Upper lobe of left lung (tissue), 6 donors: ENCODE measurements around the gene KAZN. TPM values are rescaled to one million over a fixed set of nuclear protein-coding genes. Genes with fewer than 3 reads are reported as not detected.

Experiments
- ATAC-seq, 2 donors: fragments of 200-7000 bp; cut with Tn5 transposase; one replicate each; pipeline ENCODE4 v1.9.1; 2022; ENCODE audit warnings: mild to moderate bottlenecking in 2 of 2, moderate library complexity in 2 of 2; ENCODE audit not compliant: low FRiP score in 2 of 2
- DNase-seq, 2 donors: peaks; one replicate each; pipeline ENCODE4 v3.0.0-alpha.2; 2019 to 2020
- H3K27ac ChIP-seq, 4 donors: fragments of 200-600 bp; sonication (generic); one replicate each; pipeline ENCODE4 v1.5.1; 2016 to 2019
- H3K27me3 ChIP-seq, 4 donors: fragments of 200-600 bp; sonication (generic); one replicate each; pipeline ENCODE4 v1.5.1; 2017 to 2019
- H3K36me3 ChIP-seq, 4 donors: fragments of 200-600 bp; sonication (generic); one replicate each; pipeline ENCODE4 v1.5.1; 2016 to 2019
- H3K4me1 ChIP-seq, 4 donors: fragments of 200-600 bp; sonication (generic); one replicate each; pipeline ENCODE4 v1.5.1; 2018 to 2019
- H3K4me3 ChIP-seq, 4 donors: fragments of 200-600 bp; sonication (generic); one replicate each; pipeline ENCODE4 v1.5.1; 2017 to 2019; ENCODE audit warnings: mild to moderate bottlenecking in 2 of 4, moderate library complexity in 1 of 4
- H3K9me3 ChIP-seq, 4 donors: fragments of 200-600 bp; sonication (generic); one replicate each; pipeline ENCODE4 v1.5.1; 2018 to 2019
- EP300 ChIP-seq, 4 donors: sonication (generic); formaldehyde crosslinking; IDR thresholded peaks; one replicate each; pipeline ENCODE4 v1.5.1; 2017; ENCODE audit warnings: antibody characterized with exemption in 4 of 4, control low read depth in 2 of 4
- POLR2A ChIP-seq, 4 donors: fragments of 450-650 bp; IDR thresholded peaks; one replicate each; pipeline ENCODE4 v1.5.1; 2016 to 2017; ENCODE audit warnings: antibody characterized with exemption in 4 of 4, mild to moderate bottlenecking in 2 of 4
- POLR2AphosphoS5 ChIP-seq, 2 donors: sonication (generic); formaldehyde crosslinking; IDR thresholded peaks; one replicate each; pipeline ENCODE4 v1.5.1; 2017; ENCODE audit warnings: antibody characterized with exemption in 2 of 2
- WGBS, 2 donors: methylation state at CpG; one replicate each; pipeline ENCODE4 v1.1.5; 2017 to 2018; 5-methylcytosine and 5-hydroxymethylcytosine counted together
- total RNA-seq, 6 donors: library from RNA; depleted of rRNA in 4 of 6; stranded (reverse); fragments of >200 nt in 4 of 6; gene quantifications; one replicate each; pipeline versions ENCODE4 v1.1.0 to v1.2.1, GENCODE V29; 2016 to 2021
- TF ChIP-seq, protein P1 (sequence below), 6 experiments: fragments of 450-650 bp in 4 of 6; fragments of 200-600 bp in 2 of 6; sonication (generic) in 2 of 6; IDR thresholded peaks; one replicate each; pipeline ENCODE4 v1.5.1; 2016 to 2019; ENCODE audit warnings: antibody characterized with exemption in 6 of 6
- donor health status: DM: no; HTN: no; CAD: no; lungs with moderate emphysema.
- donor health status: DM: no; HTN: yes; CAD: no; lungs with severe emphysema.

Gene KAZN
- total RNA-seq, 6 donors from 2014 or later: 11.5 to 30.0 (median 17.6) TPM

DNA sequence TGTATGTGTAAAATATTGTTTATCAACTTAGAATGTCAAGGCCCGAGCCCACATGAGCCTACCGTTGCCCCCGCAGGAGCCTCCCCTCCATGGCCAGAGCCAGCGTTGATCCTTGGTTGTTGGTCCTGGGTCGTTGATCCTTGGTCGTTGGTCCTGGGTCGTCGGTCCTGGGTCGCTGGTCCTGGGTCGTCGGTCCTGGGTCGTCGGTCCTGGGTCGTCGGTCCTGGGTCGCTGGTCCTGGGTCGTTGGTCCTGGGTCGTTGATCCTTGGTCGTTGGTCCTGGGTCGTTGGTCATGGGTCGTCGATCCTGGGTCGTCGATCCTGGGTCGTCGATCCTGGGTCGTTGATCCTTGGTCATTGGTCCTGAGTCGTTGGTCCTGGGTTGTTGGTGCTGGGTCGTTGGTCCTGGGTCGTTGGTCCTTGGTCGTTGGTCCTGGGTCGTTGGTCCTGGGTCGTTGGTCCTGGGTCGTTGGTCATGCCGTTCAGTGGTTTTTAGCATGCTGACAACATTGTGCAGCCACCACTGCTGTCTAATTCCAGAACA, 450.0 kb downstream of the KAZN start:
- ATAC-seq (no peak), DNase-seq (no peak)
- no peak for TF ChIP-seq POLR2AphosphoS5 (IDR thresholded peaks at IDR 0.05)
- TF ChIP-seq POLR2A (IDR thresholded peaks at IDR 0.05): no peak
- no peak for TF ChIP-seq EP300 (IDR thresholded peaks at IDR 0.05)
- TF ChIP-seq, protein P1, sequence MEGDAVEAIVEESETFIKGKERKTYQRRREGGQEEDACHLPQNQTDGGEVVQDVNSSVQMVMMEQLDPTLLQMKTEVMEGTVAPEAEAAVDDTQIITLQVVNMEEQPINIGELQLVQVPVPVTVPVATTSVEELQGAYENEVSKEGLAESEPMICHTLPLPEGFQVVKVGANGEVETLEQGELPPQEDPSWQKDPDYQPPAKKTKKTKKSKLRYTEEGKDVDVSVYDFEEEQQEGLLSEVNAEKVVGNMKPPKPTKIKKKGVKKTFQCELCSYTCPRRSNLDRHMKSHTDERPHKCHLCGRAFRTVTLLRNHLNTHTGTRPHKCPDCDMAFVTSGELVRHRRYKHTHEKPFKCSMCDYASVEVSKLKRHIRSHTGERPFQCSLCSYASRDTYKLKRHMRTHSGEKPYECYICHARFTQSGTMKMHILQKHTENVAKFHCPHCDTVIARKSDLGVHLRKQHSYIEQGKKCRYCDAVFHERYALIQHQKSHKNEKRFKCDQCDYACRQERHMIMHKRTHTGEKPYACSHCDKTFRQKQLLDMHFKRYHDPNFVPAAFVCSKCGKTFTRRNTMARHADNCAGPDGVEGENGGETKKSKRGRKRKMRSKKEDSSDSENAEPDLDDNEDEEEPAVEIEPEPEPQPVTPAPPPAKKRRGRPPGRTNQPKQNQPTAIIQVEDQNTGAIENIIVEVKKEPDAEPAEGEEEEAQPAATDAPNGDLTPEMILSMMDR (IDR thresholded peaks at IDR 0.05): no peak

DNA sequence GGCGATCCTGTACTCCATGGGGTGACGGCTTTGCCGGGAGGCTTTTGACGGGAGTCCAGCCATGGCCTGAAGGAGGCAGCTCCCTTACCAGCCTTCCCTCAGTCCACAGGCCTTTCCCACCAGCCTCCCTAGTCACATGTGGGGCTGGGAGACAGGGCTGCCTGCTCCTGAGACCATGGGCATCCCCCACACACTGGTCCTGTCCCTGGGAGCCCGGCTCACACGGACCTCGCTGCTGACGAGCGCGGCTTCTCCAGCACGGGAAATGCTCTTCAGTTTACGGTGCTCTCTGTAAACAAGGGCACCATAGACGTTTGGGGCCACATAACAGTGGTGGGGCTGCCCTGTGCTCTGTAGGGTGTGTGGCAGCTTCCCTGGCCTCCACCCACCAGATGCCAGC, 450.6 kb downstream of the KAZN start:
- DNase-seq (no peak), ATAC-seq (no peak)
- Histone ChIP-seq H3K4me1 (peaks cover 0 to 3% (median 0%) of the 10 kb centered on the region in 4 donors), H3K27me3 (no peaks in the 10 kb centered on the region), H3K27ac (no peak overlapping the region), H3K4me3 (no peak overlapping the region), H3K36me3 (peaks cover 0 to 8% (median 0%) of the 10 kb centered on the region in 4 donors), H3K9me3 (no peaks in the 10 kb centered on the region)
- TF ChIP-seq POLR2AphosphoS5 (IDR thresholded peaks at IDR 0.05): no peak
- no peak for TF ChIP-seq POLR2A (IDR thresholded peaks at IDR 0.05)
- TF ChIP-seq, protein P1 (IDR thresholded peaks at IDR 0.05): no peak
- TF ChIP-seq EP300 (IDR thresholded peaks at IDR 0.05): no peak
- 86 to 100% methylated on average over 1 to 10 of the region's 13 CpGs for WGBS, 2 donors

More for the DNA sequence above, 450.0 kb downstream of the KAZN start:
- Histone ChIP-seq H3K36me3 (peaks cover 0 to 11% (median 0%) of the 10 kb centered on the region in 4 donors), H3K27ac (no peak overlapping the region), H3K4me1 (peaks cover 0 to 3% (median 0%) of the 10 kb centered on the region in 4 donors), H3K9me3 (no peaks in the 10 kb centered on the region), H3K27me3 (no peaks in the 10 kb centered on the region), H3K4me3 (no peak overlapping the region)
- 87 to 89% methylated on average over 35 of the region's 35 CpGs for WGBS, 2 donors

DNA sequence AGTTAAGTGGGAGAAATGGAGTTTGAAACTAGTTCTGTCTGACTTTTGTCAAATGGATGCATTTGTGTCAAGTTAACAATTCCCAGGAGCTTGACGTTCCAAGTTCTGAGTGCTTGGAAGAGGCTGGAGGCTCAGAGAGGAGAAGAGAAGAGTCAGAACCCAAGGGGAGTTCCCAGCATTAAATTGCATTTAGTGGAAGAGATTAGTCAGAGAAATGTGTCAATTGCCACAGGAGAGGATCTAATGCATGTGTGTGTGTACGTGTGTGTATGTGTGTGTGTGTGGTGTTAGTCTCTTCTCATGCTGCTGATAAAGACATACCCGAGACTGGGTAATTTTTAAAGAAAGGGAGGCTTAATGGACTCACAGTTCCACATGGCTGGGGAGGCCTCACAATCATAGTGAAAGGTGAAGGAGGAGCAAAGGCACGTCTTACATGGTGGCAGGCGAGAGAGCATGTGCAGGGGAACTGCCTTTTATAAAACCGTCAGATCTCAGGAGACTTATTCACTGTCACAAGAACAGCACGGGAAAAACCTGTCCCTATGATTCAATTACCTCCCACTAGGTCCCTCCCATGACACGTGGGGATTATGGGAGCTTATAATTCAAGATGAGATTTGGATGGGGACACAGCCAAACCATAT, 453.5 kb downstream of the KAZN start:
- no peak for TF ChIP-seq POLR2A (IDR thresholded peaks at IDR 0.05)
- TF ChIP-seq, protein P1 (IDR thresholded peaks at IDR 0.05): no peak
- TF ChIP-seq EP300 (IDR thresholded peaks at IDR 0.05): no peak
- TF ChIP-seq POLR2AphosphoS5 (IDR thresholded peaks at IDR 0.05): no peak
- Histone ChIP-seq H3K36me3 (peaks cover 0 to 16% (median 4%) of the 10 kb centered on the region in 4 donors), H3K27ac (no peak overlapping the region), H3K4me1 (no peaks in the 10 kb centered on the region), H3K27me3 (no peaks in the 10 kb centered on the region), H3K4me3 (no peak overlapping the region), H3K9me3 (no peaks in the 10 kb centered on the region)
- DNase-seq (no peak), ATAC-seq (no peak)
- 84 to 88% methylated on average over 8 of the region's 8 CpGs for WGBS, 2 donors

DNA sequence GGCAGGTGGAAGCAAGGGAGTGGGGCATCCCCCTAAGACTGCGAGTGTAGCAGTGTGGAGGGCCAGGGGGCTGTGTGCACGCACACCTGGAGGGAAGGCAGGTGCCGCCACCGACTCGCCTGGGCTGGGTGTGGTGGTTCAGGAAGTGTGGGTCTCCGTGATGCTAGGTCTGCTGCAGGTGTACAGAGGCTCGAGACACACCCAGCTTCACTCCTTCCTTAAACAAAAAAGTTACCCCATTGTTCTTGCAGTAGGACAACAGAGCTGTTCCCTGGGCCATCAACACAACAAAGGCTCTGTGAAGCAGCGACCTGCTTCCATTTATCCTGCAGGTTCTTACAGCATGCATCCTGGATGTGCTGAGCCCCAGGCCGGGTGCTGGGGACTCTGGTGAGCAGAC, 454.7 kb downstream of the KAZN start:
- WGBS, 2 donors: 92 to 94% methylated on average over 8 to 9 of the region's 9 CpGs
- H3K27me3 ChIP-seq: no peaks in the 10 kb centered on the region
- no peak overlapping the region for H3K27ac ChIP-seq
- no peak for ATAC-seq
- no peaks in the 10 kb centered on the region for H3K4me1 ChIP-seq
- no peak for TF ChIP-seq POLR2AphosphoS5 (IDR thresholded peaks at IDR 0.05)
- H3K36me3 ChIP-seq: peaks cover 0 to 28% (median 10%) of the 10 kb centered on the region in 4 donors
- DNase-seq: no peak
- no peaks in the 10 kb centered on the region for H3K9me3 ChIP-seq
- H3K4me3 ChIP-seq: no peak overlapping the region

DNA sequence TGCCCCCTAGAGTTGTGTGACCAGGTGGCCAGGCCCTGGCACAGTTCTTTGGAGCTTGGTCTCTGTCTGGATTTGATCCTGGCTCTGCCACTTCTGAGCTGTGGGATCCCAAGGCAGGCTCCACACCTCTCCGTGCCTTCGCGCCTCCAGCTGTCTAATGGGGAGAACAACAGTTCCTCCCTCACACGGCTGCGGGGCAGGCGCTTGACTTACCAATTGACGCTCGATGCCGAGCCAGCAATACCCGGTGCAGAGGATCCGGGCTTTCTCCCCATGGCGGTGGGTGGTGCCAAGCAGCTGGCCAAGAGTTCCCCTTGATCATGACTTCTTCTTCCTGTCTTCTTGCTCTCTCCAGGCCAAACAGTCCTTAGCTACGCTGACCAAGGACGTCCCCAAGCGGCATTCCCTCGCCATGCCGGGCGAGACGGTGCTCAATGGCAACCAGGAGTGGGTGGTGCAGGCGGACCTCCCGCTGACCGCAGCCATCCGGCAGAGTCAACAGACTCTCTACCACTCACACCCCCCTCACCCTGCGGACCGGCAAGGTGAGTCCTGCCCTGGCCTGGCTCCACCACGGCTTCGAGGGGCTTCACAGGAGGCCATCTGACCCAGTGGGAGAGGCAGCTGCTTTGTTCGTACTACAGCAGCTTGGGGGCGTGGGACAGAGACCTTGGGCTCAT, 457.4 kb downstream of the KAZN start:
- Histone ChIP-seq H3K4me3 (no peak overlapping the region), H3K9me3 (no peaks in the 10 kb centered on the region), H3K36me3 (peaks cover 0 to 39% (median 14%) of the 10 kb centered on the region in 4 donors), H3K4me1 (no peaks in the 10 kb centered on the region), H3K27ac (no peak overlapping the region), H3K27me3 (no peaks in the 10 kb centered on the region)
- 96% methylated on average over 25 to 29 of the region's 29 CpGs for WGBS, 2 donors
- ATAC-seq: no peak
- DNase-seq: no peak
- TF ChIP-seq POLR2AphosphoS5 (IDR thresholded peaks at IDR 0.05) (no peak), EP300 (IDR thresholded peaks at IDR 0.05) (no peak), POLR2A (IDR thresholded peaks at IDR 0.05) (no peak)
- TF ChIP-seq, protein P1 (IDR thresholded peaks at IDR 0.05): no peak
